Omental fat pad (tissue), 4 donors: ENCODE results near the gene RETSAT. TPM values are rescaled to one million over a fixed set of nuclear protein-coding genes. Genes with fewer than 3 reads are reported as not detected.
"Not testable (repeated sequence)": the region's sequence is repeated elsewhere in the genome, so short reads cannot be mapped to it uniquely, and the experiment has no call there.

Experiments
- ATAC-seq: fragments of 150-250 bp; one replicate; pipeline ENCODE4 v1.9.1; 2016; ENCODE audit warnings: mild to moderate bottlenecking, moderate library complexity; ENCODE audit not compliant: low FRiP score
- DNase-seq: peaks from one replicate; pipeline ENCODE4 v3.0.0-alpha.2; 2019; ENCODE audit warnings: low spot score
- CTCF ChIP-seq, 3 donors: fragments of 450-650 bp; IDR thresholded peaks; one replicate each; pipeline ENCODE4 v1.5.1; 2016 to 2017; ENCODE audit warnings: antibody characterized with exemption in 3 of 3, mild to moderate bottlenecking in 3 of 3, moderate library complexity in 2 of 3
- total RNA-seq, 4 donors: library from RNA; depleted of rRNA; stranded (reverse); fragments of >200 nt; gene quantifications; one replicate each; pipeline ENCODE4 v1.1.0, GENCODE V29; 2016

RETSAT gene
- total RNA-seq, 4 donors from 2014 or later = 153 to 436 (median 303) TPM

GRCh38 chr2:85325466-85325811 is 28.9 kb downstream of the RETSAT start:
- DNase-seq (no peak), ATAC-seq (no peak)
- TF ChIP-seq CTCF (IDR thresholded peaks at IDR 0.05) = no peak

GRCh38 chr2:85324639-85325465 is 29.5 kb downstream of the RETSAT start:
- no peak for TF ChIP-seq CTCF (IDR thresholded peaks at IDR 0.05)
- ATAC-seq (no peak), DNase-seq (no peak)

- DNase-seq, ATAC-seq: not testable (repeated sequence)
These were observed 30.4 kb downstream of the RETSAT start for GRCh38 chr2:85323988-85324367.

- ATAC-seq = no peak
- no peak for DNase-seq
- TF ChIP-seq CTCF (IDR thresholded peaks at IDR 0.05) = no peak
These were observed 30.9 kb downstream of the RETSAT start for GRCh38 chr2:85323351-85323987.

- TF ChIP-seq CTCF (IDR thresholded peaks at IDR 0.05) = no peak
- ATAC-seq (no peak), DNase-seq (no peak)
These were observed 34.5 kb downstream of the RETSAT start for GRCh38 chr2:85319796-85320195.

- TF ChIP-seq CTCF (IDR thresholded peaks at IDR 0.05) = no peak
- no peak for DNase-seq
- no peak for ATAC-seq
These were observed 35.9 kb downstream of the RETSAT start for GRCh38 chr2:85318222-85319074.

- not testable (repeated sequence) for ATAC-seq, DNase-seq
These were observed 38.4 kb downstream of the RETSAT start for GRCh38 chr2:85315921-85316320.
